GM20431 (cell line): Measurements from ENCODE around the gene NUDT16.
"Not testable (repeated sequence)": the region's sequence is repeated elsewhere in the genome, so short reads cannot be mapped to it uniquely, and the experiment has no call there.

ENCODE experiments used
- in situ Hi-C: fragments of 300-500 bp; cut with MseI, MboI; formaldehyde crosslinking; loops from one replicate; pipeline ENCODE4 v1.15.0; 2020; ENCODE audit warnings: low sequenced_read_pairs; ENCODE audit not compliant: unreplicated experiment

NUDT16 gene

DNA sequence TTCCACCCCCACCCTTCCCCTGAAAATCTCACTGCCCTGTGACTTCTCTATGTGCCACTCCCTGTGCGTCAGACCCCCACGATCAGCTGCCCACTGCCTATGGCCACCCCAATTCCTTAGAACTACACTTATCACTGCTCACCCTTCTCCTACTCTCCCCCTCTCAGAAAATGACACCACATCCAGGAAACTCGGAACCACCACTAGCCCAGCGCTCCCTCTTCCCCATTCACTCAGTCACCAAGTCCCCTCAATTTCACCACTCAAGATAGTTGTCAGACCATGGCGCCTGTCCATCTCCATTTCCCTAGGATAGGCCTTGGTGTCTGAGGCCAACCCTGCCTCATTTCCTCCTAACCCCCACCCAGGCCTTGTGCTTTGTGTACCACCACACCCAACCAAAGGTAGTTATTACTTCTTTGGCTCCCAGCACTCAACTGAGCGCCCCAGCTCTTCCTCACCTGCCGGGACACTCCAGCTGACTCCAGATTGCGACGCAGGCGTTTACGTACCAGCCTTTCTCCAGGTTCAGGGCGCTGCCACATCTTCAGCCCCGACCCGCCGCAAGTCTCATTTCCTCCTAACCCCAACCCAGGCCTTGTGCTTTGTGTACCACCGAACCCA is 641 bp upstream of the NUDT16 start:
- in situ Hi-C loops, result not testable (repeated sequence)

DNA sequence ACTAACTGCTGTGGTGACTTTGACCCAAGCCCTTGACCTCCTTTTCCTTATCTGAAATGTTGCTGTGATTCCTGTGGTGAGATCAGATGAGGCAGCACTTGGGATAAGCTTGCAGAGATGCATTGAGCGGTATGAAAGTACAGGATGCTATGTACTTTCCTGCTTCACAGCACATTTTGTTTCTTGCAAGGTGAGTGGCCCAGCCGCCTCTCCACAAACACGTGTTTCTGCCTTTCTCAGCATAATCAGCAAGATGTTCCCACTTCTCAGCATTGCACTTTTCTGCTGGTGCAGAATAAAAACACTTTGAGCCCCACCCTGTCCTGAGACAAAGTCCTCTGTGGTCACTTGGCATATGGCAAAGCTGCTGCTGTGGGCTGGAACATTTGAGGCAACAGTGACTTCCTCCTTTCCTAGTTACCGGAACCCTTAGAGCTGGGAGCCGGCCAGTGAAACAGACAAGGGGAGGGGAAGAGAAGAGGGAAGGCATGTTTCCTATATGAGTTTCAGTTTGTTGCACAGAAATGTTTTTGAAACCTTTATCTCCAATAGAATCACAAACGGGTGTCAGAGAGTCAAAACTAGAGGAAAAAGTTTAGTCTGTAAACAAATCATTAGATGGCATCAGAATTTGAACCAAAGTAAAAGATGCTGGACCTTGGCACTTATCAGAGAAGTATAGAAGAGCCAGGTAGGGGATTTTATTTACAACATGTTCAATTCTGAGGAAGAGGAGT is 5.0 kb downstream of the NUDT16 start:
- in situ Hi-C loops, result no loop called here

- in situ Hi-C loops, result no loop called here
Measured at GRCh38 chr3:131387796-131388489, 6.4 kb downstream of the NUDT16 start.

DNA sequence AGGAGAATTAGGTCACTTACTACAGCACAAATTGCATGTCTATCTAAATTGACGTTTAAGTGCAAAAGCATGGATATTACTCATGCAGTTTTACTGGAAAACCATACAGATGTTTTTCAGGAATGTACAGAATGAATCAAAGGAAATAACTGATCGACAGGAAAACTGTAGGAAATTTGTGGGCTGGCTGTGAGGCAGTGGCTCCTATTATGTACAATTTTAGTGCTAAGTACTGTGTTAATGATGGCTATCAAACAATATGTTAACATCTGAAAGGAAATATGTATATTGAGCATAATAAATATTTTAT is 6.9 kb downstream of the NUDT16 start:
- in situ Hi-C loops, result no loop called here

DNA sequence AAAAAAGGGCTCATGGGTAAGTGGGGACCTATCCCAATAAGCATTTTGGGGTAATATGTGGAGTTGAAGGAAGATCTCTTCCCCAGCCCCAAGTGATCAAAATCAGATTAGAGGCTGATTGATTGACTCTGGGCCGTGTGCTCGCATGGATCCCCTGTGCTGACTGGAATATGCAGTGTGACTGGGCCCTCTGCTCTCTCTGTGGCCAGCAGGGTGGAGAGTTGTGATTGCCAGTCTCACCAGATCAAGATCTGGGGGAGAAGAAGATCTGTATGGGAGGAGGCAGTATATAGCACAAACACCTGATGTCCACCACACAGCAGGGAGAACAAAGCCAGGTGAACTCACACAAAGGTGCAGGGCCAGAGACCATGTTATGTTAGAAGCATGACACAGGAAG is 8.8 kb downstream of the NUDT16 start:
- in situ Hi-C loops, result no loop called here

GRCh38 chr3:131393051-131393450 is 11.5 kb downstream of the NUDT16 start:
- in situ Hi-C loops, result no loop called here

DNA sequence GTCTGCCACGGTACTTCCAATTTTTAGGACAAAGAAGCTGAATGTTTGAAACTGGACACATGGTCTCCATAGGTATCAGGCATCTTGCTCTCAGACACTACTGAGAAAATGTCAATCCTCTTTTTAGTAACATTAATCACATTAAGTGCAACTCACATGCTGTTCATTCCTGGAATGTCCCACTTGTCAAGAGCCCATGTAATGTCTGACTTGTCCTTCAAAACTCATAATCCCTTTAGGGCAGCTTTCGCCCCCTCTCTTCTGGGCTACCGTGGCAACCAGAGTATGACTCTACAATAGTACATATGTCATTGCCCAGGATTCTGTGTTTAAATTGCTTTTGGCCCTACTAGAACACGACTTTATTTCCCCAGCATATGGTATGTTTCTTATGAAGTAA is 12.3 kb downstream of the NUDT16 start:
- in situ Hi-C loops, result no loop called here

DNA sequence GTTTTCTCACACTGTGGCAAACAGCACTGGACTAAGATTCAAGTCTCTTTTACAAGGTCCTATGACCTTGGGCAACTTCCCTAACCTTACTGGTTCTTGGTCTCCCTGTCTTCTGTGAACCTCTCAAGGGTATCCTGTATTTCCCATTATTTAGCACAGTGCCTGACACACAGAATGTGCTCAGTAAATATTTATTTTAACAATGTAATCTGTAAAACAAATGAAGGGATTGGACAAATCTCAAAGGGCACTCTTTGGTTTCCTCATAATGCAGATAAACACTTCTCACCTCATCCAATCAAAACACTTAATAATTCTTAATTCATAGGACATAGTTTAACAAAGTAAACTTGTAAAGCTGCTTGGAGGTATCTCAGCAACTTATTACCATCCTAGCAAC is 12.8 kb downstream of the NUDT16 start:
- in situ Hi-C loops, result no loop called here

DNA sequence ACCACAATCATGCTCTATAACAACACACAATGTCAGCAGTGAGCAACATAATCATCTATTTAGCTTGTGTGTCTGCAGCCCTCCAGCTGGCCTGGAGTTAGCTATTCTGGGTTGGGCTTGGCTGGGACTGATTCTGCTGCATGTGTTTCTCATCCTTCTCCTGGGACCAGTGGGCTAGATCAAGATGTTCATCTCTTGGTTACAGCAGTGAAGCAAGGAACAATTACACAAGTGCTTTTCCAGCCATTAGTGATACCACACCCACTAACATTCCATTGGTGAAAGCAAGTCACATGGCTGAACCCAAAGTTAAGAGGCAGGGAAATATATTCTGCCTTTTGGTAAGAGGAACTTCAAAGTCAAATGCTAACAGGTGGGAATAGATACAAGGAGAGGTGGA is 14.6 kb downstream of the NUDT16 start:
- in situ Hi-C loops, result no loop called here

DNA sequence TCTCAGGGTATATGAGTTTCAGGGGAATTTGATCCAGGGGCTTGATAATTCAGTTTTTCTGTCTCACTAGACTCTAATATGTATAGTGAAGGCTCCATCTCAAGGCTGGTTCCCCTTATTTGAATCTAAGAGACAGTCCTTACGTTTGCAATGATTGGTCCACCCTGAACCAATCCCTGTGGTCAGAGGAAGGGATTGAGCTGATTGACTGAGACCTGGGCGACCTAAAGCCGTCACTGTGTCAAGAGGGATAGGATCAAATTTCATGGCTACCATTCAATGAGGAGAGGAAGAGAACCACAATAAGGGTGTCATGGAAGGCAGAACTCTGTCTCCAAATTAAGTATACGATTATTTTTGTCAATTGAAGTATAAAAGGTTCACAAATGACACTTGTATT is 16.3 kb downstream of the NUDT16 start:
- in situ Hi-C loops, result no loop called here

DNA sequence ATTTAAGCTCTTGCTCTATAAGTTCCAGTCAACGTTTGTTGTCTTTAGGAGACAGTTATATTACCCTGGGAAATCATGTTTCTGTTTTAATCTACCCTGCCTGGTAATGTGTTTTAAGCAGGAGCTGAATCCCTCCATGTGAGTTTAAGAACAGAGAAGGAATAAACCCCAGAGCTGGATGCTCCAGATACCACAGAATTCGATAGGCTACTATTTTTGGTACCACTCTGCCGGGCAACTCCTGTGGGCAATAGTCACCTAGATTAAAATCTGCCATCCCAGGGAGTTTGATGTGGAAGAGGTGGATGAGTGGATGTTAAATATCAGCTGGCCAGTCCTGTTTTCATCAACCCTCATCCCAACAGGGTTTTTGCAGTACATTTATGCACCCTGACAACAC is 20.4 kb downstream of the NUDT16 start:
- in situ Hi-C loops, result no loop called here

GRCh38 chr3:131402391-131403039 is 20.9 kb downstream of the NUDT16 start:
- in situ Hi-C loops, result no loop called here

DNA sequence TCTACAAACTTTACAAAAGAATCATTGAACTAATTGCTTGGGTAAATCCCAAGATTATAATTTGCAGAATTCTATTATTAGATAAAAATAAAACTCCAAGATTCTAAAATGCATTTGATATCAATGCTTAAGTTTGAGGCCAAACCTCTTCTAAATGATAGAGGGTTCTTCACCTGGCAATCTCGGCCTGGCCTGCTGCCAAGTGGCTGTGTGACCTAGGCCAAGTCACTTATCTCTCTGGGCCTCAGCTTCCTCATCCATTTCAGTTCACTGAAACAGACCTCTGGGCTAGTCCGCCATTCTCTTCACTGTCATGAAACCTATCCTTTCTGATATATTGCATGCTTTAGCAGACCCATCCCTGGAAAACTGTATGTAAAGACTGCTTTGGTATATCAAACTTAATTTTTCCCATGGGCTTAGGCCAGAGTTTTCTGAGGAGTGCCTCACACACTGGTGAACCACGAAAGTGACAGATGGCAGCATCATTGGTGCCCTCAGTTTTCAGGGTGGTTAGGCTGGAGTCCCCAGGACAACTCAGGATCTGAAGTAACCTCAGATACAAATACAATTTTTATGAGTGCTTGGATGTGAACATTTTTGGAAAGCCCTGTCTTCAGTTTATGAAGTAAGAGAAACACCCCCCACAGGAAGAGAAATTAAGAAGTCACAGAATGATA is 21.8 kb downstream of the NUDT16 start:
- in situ Hi-C loops, result no loop called here

GRCh38 chr3:131405411-131405810 is 23.8 kb downstream of the NUDT16 start:
- in situ Hi-C loops, result no loop called here

- in situ Hi-C loops, result no loop called here
Measured at GRCh38 chr3:131406274-131406673, 24.7 kb downstream of the NUDT16 start.

DNA sequence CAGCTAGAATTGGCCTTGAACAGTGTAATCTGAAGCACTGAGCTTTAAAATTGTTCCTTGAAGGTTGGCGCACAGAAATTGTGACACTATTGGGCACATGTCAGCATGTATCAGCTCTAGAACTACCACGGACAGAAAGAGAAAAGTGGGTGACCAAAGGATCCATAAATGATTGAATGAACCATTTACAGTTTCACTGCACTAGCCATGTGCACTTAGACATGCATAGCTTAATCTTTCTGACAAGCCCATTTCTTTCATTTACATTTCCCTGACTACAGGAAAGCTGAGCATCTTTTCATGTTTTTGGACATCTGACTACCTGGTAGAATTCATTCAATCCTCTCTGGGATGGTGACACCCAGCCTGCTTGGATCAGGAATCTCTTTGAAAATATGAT is 36.2 kb downstream of the NUDT16 start:
- in situ Hi-C loops, result no loop called here

DNA sequence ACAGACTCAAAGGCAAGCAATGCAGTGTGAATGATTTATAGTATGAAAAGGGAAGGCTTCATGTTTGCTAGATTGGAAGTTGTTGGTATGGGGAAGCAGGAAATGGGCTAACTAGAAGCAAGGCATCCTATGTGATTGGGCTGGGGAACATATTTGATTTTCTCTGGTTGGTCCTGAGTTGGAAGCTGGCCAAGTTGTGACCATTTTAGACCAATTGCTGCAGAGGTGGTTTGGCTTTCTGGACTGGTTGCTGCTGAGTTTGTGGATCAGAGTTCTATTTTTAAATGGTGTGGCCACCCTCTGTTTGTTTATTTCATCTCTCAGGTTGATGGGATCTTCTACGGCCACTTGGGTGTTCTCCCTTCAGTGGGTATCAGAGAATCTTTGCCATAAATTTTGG is 39.7 kb downstream of the NUDT16 start:
- in situ Hi-C loops, result no loop called here

GRCh38 chr3:131421957-131422498 is 40.5 kb downstream of the NUDT16 start:
- in situ Hi-C loops, result no loop called here

GRCh38 chr3:131427226-131427625 is 45.7 kb downstream of the NUDT16 start:
- in situ Hi-C loops, result no loop called here

DNA sequence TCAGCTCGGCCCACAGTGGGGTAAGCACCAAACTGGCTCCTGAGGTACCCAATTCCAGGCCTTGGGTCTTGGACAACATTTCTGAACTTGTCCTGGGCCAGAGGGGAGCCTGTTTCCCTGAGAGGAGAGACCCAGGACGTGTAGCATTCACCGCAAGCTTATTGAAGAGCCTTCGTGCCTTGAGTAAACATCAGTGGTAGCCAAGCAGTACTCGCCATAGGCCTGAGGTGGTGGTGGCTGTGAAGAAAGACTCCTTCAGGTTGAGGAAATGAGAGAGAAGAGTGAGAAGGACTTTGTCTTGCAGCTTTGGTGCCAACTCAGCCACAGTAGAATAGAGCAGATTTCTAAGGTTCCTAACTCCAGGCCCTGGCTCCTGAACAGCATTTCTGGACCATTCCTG is 50.2 kb downstream of the NUDT16 start:
- in situ Hi-C loops, result no loop called here
